ENCODE results near the gene ERBB4.

DNA sequence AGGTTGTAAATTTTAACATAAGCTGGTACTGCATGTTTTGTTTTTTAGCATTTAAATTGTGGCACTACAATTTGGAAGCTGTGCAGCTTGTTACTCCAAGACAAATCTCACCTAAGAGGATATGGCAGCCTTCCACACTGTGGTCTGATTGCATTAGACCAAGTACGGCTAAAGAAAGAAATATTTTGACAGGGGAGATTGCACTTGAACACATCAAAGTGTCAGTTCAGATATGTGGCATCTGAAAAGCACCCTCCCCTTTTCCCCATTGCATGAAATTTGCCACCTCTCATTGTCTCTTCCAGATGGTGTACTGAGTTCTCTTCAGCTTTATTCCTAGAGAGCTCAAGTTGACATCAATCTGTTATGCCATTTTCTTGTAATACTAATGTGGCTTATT, 295.9 kb downstream of the ERBB4 start:
- TF ChIP-seq, protein P1, sequence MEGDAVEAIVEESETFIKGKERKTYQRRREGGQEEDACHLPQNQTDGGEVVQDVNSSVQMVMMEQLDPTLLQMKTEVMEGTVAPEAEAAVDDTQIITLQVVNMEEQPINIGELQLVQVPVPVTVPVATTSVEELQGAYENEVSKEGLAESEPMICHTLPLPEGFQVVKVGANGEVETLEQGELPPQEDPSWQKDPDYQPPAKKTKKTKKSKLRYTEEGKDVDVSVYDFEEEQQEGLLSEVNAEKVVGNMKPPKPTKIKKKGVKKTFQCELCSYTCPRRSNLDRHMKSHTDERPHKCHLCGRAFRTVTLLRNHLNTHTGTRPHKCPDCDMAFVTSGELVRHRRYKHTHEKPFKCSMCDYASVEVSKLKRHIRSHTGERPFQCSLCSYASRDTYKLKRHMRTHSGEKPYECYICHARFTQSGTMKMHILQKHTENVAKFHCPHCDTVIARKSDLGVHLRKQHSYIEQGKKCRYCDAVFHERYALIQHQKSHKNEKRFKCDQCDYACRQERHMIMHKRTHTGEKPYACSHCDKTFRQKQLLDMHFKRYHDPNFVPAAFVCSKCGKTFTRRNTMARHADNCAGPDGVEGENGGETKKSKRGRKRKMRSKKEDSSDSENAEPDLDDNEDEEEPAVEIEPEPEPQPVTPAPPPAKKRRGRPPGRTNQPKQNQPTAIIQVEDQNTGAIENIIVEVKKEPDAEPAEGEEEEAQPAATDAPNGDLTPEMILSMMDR (IDR thresholded peaks at IDR 0.05): no peak
- TF ChIP-seq POLR2A (IDR thresholded peaks at IDR 0.05): no peak
- no peak for TF ChIP-seq POLR2AphosphoS5 (IDR thresholded peaks at IDR 0.05)
